ENCODE measurements around the gene DLX6.

DLX6 gene

GRCh38 chr7:96995406-96996110, 9.8 kb upstream of the DLX6 start:
- Histone ChIP-seq H3K36me3 (ENCODE audit: control insufficient read depth, insufficient read depth, low read length) (no peaks in the 10 kb centered on the region), H3K4me3 (ENCODE audit: low read length) (no peak overlapping the region), H3K27ac (ENCODE audit: low read length) (no peak overlapping the region), H3K27me3 (ENCODE audit: control insufficient read depth, insufficient read depth, low read length) (peaks cover 80% of the 10 kb centered on the region), H3K4me1 (ENCODE audit: control insufficient read depth, insufficient read depth, low read length) (0 out of 2 replicates have a peak, but pooled peaks cover 1% of the 10 kb centered on the region), H3K9me3 (ENCODE audit: control insufficient read depth, insufficient read depth, low read length) (no peaks in the 10 kb centered on the region)
- DNase-seq (ENCODE audit: low read depth, low spot score), result no peak
- WGBS (ENCODE audit: insufficient coverage, insufficient read length), result no CpG with 5 or more reads among the region's 6 CpGs

GRCh38 chr7:96996111-96996957, 9.0 kb upstream of the DLX6 start:
- Histone ChIP-seq H3K27me3 (ENCODE audit: control insufficient read depth, insufficient read depth, low read length) (peaks cover 86% of the 10 kb centered on the region), H3K4me3 (ENCODE audit: low read length) (no peak overlapping the region), H3K36me3 (ENCODE audit: control insufficient read depth, insufficient read depth, low read length) (no peaks in the 10 kb centered on the region), H3K4me1 (ENCODE audit: control insufficient read depth, insufficient read depth, low read length) (peaks cover 4% of the 10 kb centered on the region), H3K27ac (ENCODE audit: low read length) (no peak overlapping the region), H3K9me3 (ENCODE audit: control insufficient read depth, insufficient read depth, low read length) (no peaks in the 10 kb centered on the region)
- DNase-seq (ENCODE audit: low read depth, low spot score), result no peak
- WGBS (ENCODE audit: insufficient coverage, insufficient read length), result no CpG with 5 or more reads among the region's 32 CpGs

- no peak for DNase-seq (ENCODE audit: low read depth, low spot score)
- Histone ChIP-seq H3K4me3 (ENCODE audit: low read length) (no peak overlapping the region), H3K36me3 (ENCODE audit: control insufficient read depth, insufficient read depth, low read length) (no peaks in the 10 kb centered on the region), H3K27ac (ENCODE audit: low read length) (no peak overlapping the region), H3K9me3 (ENCODE audit: control insufficient read depth, insufficient read depth, low read length) (no peaks in the 10 kb centered on the region), H3K4me1 (ENCODE audit: control insufficient read depth, insufficient read depth, low read length) (peaks cover 5% of the 10 kb centered on the region), H3K27me3 (ENCODE audit: control insufficient read depth, insufficient read depth, low read length) (peaks cover 81% of the 10 kb centered on the region)
- no CpG with 5 or more reads among the region's 14 CpGs for WGBS (ENCODE audit: insufficient coverage, insufficient read length)
Observed at GRCh38 chr7:96996958-96997511, 8.3 kb upstream of the DLX6 start.

GRCh38 chr7:96997512-96998032, 7.8 kb upstream of the DLX6 start:
- Histone ChIP-seq H3K27ac (ENCODE audit: low read length) (no peak overlapping the region), H3K4me1 (ENCODE audit: control insufficient read depth, insufficient read depth, low read length) (peaks cover 3% of the 10 kb centered on the region), H3K9me3 (ENCODE audit: control insufficient read depth, insufficient read depth, low read length) (no peaks in the 10 kb centered on the region), H3K27me3 (ENCODE audit: control insufficient read depth, insufficient read depth, low read length) (peaks cover 81% of the 10 kb centered on the region), H3K36me3 (ENCODE audit: control insufficient read depth, insufficient read depth, low read length) (no peaks in the 10 kb centered on the region), H3K4me3 (ENCODE audit: low read length) (no peak overlapping the region)
- no CpG with 5 or more reads among the region's 23 CpGs for WGBS (ENCODE audit: insufficient coverage, insufficient read length)
- no peak for DNase-seq (ENCODE audit: low read depth, low spot score)

GRCh38 chr7:96998333-96998732, 7.0 kb upstream of the DLX6 start:
- Histone ChIP-seq H3K4me1 (ENCODE audit: control insufficient read depth, insufficient read depth, low read length) (peaks cover 3% of the 10 kb centered on the region), H3K27ac (ENCODE audit: low read length) (no peak overlapping the region), H3K27me3 (ENCODE audit: control insufficient read depth, insufficient read depth, low read length) (peaks cover 83% of the 10 kb centered on the region), H3K4me3 (ENCODE audit: low read length) (no peak overlapping the region), H3K36me3 (ENCODE audit: control insufficient read depth, insufficient read depth, low read length) (no peaks in the 10 kb centered on the region), H3K9me3 (ENCODE audit: control insufficient read depth, insufficient read depth, low read length) (no peaks in the 10 kb centered on the region)
- no peak for DNase-seq (ENCODE audit: low read depth, low spot score)
- no CpG with 5 or more reads among the region's 11 CpGs for WGBS (ENCODE audit: insufficient coverage, insufficient read length)

GRCh38 chr7:96998744-96999143, 6.6 kb upstream of the DLX6 start:
- no CpG with 5 or more reads among the region's 14 CpGs for WGBS (ENCODE audit: insufficient coverage, insufficient read length)
- H3K36me3 ChIP-seq (ENCODE audit: control insufficient read depth, insufficient read depth, low read length), result no peaks in the 10 kb centered on the region
- H3K27ac ChIP-seq (ENCODE audit: low read length), result no peak overlapping the region
- peaks cover 84% of the 10 kb centered on the region for H3K27me3 ChIP-seq (ENCODE audit: control insufficient read depth, insufficient read depth, low read length)
- H3K4me1 ChIP-seq (ENCODE audit: control insufficient read depth, insufficient read depth, low read length), result peaks cover 3% of the 10 kb centered on the region
- no peak for DNase-seq (ENCODE audit: low read depth, low spot score)
- H3K9me3 ChIP-seq (ENCODE audit: control insufficient read depth, insufficient read depth, low read length), result no peaks in the 10 kb centered on the region
- H3K4me3 ChIP-seq (ENCODE audit: low read length), result no peak overlapping the region

GRCh38 chr7:97001221-97001620, 4.1 kb upstream of the DLX6 start:
- no peaks in the 10 kb centered on the region for H3K36me3 ChIP-seq (ENCODE audit: control insufficient read depth, insufficient read depth, low read length)
- H3K4me1 ChIP-seq (ENCODE audit: control insufficient read depth, insufficient read depth, low read length), result peaks cover 3% of the 10 kb centered on the region
- no peak overlapping the region for H3K27ac ChIP-seq (ENCODE audit: low read length)
- no peaks in the 10 kb centered on the region for H3K9me3 ChIP-seq (ENCODE audit: control insufficient read depth, insufficient read depth, low read length)
- no peak for DNase-seq (ENCODE audit: low read depth, low spot score)
- peaks cover 72% of the 10 kb centered on the region for H3K27me3 ChIP-seq (ENCODE audit: control insufficient read depth, insufficient read depth, low read length)
- H3K4me3 ChIP-seq (ENCODE audit: low read length), result no peak overlapping the region
- no CpG with 5 or more reads among the region's 3 CpGs for WGBS (ENCODE audit: insufficient coverage, insufficient read length)

- Histone ChIP-seq H3K9me3 (ENCODE audit: control insufficient read depth, insufficient read depth, low read length) (no peaks in the 10 kb centered on the region), H3K27me3 (ENCODE audit: control insufficient read depth, insufficient read depth, low read length) (peaks cover 70% of the 10 kb centered on the region), H3K4me1 (ENCODE audit: control insufficient read depth, insufficient read depth, low read length) (peaks cover 5% of the 10 kb centered on the region), H3K27ac (ENCODE audit: low read length) (no peak overlapping the region), H3K4me3 (ENCODE audit: low read length) (no peak overlapping the region), H3K36me3 (ENCODE audit: control insufficient read depth, insufficient read depth, low read length) (no peaks in the 10 kb centered on the region)
- WGBS (ENCODE audit: insufficient coverage, insufficient read length), result no CpG with 5 or more reads among the region's 39 CpGs
- DNase-seq (ENCODE audit: low read depth, low spot score), result no peak
Observed at GRCh38 chr7:97001656-97002554, 3.4 kb upstream of the DLX6 start.

GRCh38 chr7:97002555-97003261, 2.6 kb upstream of the DLX6 start:
- no peak for DNase-seq (ENCODE audit: low read depth, low spot score)
- Histone ChIP-seq H3K27ac (ENCODE audit: low read length) (no peak overlapping the region), H3K4me3 (ENCODE audit: low read length) (no peak overlapping the region), H3K27me3 (ENCODE audit: control insufficient read depth, insufficient read depth, low read length) (peaks cover 70% of the 10 kb centered on the region), H3K4me1 (ENCODE audit: control insufficient read depth, insufficient read depth, low read length) (peaks cover 5% of the 10 kb centered on the region), H3K9me3 (ENCODE audit: control insufficient read depth, insufficient read depth, low read length) (no peaks in the 10 kb centered on the region), H3K36me3 (ENCODE audit: control insufficient read depth, insufficient read depth, low read length) (no peaks in the 10 kb centered on the region)
- no CpG with 5 or more reads among the region's 22 CpGs for WGBS (ENCODE audit: insufficient coverage, insufficient read length)
